GM18951 (cell line): ENCODE results near the gene NIP7.
"Not testable (repeated sequence)": the region's sequence is repeated elsewhere in the genome, so short reads cannot be mapped to it uniquely, and the experiment has no call there.

Experiments
- POLR2A ChIP-seq: IDR thresholded peaks from 4 replicates; pipeline ENCODE4 v1.6.1; 2011; ENCODE audit warnings: mild to moderate bottlenecking; ENCODE audit not compliant: insufficient read length, insufficient read depth; ENCODE audit errors: extremely low read depth
- in situ Hi-C: fragments of 300-500 bp; cut with MboI; formaldehyde crosslinking; loops from one replicate; pipeline ENCODE4 v1.12.0; 2022; ENCODE audit warnings: low sequenced_read_pairs, mixed read lengths, inconsistent platforms; ENCODE audit not compliant: unreplicated experiment

NIP7 gene

DNA sequence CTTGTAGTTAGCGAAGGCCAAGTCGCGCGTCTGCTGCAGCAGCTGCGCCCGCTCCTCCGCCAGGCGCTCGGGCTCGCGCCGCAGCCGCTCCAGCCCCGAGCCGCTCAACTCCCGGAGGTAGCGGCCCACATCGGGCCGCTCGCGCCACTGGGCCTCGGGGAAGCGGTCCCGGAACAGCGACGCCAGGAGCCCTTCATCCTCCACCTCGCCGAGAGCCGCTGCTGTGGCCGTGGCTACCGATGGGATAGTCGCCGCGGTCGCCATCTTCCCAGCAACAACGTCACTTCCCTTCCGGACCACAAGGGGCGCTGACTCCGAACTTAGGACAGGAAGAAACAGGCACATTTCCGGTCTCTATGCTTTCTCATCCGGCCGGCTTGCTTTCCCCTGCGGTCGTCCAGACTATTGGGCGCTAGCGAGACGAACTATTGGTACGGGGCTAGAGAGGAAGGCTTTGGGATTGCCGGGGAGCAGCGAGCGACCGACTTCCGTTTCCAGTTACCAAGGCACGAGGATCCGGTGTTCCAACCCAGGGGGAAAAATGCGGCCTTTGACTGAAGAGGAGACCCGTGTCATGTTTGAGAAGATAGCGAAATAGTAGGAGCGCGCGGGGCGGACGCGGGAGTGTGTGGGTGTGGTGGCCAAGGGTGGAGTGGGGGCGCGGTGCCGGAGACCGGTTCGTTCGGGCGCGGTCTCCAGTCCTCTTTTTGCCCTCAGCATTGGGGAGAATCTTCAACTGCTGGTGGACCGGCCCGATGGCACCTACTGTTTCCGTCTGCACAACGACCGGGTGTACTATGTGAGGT, at the start of gene NIP7, which contains the start of gene COG8:
TSS of gene NIP7 (plus strand) at position 484 of the 806 bp plus-strand sequence. CDS start at position 542, 58 bp downstream.
TSS of gene COG8 (minus strand) at position 276 of the 806 bp plus-strand sequence. CDS start at position 264, 12 bp downstream.
- TF ChIP-seq POLR2A: peak; percentile 89
- in situ Hi-C loops: no loop called here

DNA sequence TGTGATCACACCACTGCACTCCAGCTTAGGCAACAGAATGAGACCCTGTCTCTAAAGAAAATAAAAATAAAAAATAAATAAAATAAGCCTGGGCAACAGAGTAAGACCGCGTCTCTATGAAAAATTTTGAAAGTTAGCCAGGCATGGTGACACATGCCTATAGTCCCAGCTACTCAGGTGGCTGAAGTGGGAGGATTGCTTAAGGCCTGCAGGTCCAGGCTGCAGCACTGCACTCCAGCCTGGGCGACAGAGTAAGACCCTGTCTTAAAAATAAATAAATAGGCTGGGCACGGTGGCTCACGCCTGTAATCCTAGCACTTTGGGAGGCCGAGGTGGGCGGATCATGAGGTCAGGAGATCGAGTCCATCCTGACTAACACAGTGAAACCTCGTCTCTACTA, 47.9 kb upstream of the NIP7 start:
- in situ Hi-C loops: not testable (repeated sequence)

DNA sequence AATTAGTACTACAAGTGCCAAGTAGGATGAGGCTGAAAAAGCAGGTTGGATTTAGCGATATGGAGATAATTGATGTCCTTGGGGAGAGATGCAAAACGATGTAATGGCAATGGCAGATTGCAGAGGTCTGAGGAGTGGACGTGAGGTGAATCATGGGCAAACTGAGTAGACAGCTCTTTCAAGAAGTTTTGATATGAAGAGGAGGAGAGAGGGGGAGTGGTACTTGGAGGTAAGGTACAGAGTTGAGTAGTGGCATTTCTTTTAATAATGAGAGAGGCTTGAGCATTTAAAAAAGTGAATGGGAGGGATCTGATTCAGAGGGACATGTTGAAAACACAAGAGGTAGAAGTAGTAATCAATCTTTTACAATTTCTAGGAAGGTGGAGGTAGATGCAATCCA, 46.2 kb upstream of the NIP7 start:
- in situ Hi-C loops: no loop called here
- TF ChIP-seq POLR2A: no peak

DNA sequence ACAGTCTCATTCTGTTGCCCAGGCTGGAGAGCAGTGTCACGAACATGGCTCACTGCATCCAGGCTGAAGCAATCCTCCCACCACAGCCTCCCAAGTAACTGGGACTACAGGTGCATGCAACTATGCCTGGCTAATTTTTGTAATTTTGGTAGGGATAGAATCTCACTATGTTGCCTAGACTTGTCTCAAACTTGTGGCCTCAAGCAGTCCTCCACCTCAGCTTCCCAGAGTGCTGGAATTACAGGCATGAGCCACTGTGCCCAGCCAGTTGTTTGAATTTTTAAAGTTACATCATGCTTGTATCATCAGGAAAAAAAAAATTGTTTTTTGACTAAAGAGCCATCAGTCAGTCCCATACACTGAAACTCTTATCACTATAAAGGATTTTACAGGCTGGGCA, 45.5 kb upstream of the NIP7 start:
- in situ Hi-C loops: no loop called here
- TF ChIP-seq POLR2A: no peak

DNA sequence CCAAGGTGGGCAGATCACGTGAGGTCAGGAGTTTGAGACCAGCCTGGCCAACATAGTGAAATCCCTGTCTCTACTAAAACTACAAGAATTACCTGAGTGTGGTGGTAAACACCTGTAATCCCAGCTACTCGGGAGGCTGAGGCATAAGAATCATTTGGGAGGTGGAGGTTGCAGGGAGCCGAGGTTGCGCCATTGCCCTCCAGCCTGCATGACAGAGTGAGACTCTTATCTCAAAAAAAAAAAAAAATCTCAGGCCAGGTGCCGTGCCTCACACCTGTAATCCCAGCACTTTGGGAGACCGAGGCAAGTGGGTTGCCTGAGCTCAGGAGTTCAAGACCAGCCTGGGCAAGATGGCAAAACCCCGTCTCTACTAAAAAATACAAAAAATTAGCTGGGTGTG, 42.8 kb upstream of the NIP7 start:
- in situ Hi-C loops: not testable (repeated sequence)

DNA sequence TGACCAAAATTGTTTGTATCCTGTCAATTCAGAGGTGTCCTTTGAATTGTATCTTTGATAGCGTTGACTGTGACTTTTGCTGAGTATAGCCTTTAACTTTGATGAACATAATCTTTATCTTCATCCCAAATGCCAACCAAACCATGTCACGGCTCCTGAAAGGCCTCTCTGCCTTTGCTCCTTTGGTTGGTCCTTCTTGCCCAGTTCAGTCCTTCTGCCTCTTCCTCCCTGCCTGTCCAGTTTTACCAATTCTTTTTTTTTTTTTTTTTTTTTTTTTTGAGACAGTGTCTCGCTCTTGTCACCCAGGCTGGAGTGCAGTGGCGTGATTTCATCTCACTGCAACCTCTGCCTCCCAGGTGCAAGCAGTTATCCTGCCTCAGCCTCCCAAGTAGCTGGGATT, 41.3 kb upstream of the NIP7 start:
- no peak for TF ChIP-seq POLR2A
- in situ Hi-C loops: no loop called here

DNA sequence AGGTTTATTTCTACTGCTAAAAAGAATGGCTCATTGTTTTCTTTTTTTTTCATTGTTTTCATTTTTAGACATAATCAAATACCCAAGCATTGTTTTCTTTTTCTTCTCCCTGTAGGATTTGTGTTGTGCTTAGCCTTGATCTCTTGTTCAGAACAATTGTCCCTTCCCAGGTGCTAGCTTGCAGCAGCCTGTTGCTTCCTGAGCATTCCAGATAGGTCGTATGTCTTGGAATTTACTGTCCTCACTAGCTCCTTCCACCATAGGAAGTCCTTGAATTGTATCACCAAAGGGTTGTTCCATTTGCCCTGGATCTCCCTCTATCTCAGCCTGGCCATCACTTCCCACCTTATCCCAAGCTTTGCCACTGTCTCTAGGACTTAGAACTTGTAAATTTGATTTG, 38.4 kb upstream of the NIP7 start:
- in situ Hi-C loops: loop anchor here (10.0 kb wide), 1 partner anchor 146 kb away; no protein-coding TSS in a partner anchor
- no peak for TF ChIP-seq POLR2A

DNA sequence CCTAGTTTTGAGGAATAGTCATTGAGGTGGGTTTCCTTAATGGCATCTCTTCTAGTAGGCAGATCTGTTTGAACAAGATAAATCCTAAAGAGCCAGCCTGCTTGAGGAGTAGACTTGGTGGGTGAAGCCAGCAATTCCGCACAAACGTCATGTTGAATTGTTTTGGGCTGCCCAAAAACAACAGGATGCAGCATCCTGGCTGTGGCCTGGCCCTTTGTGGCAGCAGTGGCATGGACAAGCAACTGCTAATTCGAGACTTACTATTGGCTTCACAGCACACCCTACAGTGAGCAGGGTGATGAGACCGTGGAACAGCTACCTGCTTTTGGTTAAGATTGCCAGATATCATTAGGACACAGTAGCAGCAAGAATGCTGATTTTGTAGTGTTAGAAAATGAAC, 37.7 kb upstream of the NIP7 start:
- in situ Hi-C loops: loop anchor here (10.0 kb wide), 1 partner anchor 147 kb away; no protein-coding TSS in a partner anchor
- no peak for TF ChIP-seq POLR2A

DNA sequence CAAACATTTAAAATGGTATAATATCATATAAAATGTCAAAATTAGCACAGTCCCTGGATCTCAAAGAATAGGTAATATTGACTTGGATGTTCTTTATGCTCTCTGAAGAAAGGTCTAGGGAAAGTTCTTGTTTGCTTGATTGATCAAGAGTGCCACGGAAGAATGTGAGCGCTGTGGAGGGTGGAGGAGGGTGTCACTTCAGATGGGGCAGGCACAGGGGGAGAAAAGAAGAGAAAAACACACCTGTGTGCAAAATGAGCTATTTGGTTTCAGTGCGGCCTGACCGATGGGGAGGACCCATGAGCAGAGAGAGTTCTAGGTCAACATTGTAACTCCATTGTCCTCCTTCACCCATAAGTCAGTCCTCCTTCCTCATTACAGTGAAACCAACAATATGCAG, 37.3 kb upstream of the NIP7 start:
- TF ChIP-seq POLR2A: no peak

DNA sequence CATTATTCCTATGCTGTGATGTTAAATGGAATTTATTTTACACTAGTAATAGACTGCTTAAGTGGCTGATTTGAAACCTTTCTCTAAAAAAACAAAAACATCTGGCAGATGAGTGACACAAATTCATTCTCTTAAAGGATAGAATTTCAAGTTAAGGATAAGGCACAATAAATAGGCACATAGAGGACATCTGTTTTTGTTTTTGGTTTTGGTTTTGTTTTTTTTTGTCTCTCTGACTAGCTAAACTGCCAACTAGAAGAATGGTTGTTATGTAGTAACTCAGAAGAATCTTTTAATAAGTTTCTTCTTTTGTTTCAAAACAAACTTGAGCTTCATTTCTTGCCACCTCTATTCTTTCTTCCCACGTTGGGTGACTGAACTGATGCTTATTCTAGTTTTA, 33.5 kb upstream of the NIP7 start:
- in situ Hi-C loops: loop anchor here (10.0 kb wide), 1 partner anchor 151 kb away; no protein-coding TSS in a partner anchor
- TF ChIP-seq POLR2A: no peak

More for the DNA sequence above, 37.3 kb upstream of the NIP7 start:
- in situ Hi-C loops: loop anchor here (10.0 kb wide), 1 partner anchor 148 kb away; no protein-coding TSS in a partner anchor

DNA sequence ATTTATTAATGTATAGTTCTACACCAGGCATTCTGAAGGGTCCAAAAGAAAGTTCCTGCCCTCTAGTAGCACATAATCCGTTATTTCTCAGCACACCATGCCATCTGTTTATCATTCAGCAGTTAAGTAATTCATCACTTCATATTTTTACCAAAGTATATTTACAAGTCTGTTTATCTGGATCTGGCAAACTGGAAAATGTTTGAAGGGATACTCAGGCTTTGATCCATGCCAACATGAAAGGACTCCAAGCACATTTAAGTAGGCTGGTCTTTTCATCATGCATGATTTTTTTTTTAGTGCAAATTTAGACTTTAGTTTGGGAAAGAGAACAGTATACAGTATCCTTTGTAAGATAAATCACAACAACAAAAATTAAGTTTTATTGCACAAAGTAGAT, 32.5 kb upstream of the NIP7 start:
- in situ Hi-C loops: loop anchor here (10.0 kb wide), 1 partner anchor 152 kb away; no protein-coding TSS in a partner anchor
- TF ChIP-seq POLR2A: no peak

DNA sequence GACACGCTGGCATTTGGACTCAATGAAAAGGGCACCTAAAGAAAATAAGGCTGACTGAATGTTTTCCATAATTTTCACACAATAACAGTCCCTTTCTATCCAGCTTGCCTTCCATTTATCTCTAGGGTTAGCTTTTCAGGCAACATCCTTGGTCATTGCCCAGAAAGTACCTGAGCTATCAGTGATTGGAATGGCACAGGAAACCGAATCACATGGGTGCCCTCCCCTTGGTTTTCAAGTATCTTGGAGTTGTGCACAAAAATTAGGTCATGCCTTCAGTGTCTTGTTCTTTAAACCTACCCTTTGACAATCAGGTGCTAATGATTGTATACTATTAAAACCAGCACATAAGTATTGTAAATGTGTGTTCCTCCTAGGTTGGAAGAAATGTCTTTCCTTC, 31.7 kb upstream of the NIP7 start:
- no peak for TF ChIP-seq POLR2A
- in situ Hi-C loops: loop anchor here (10.0 kb wide), 1 partner anchor 153 kb away; no protein-coding TSS in a partner anchor

DNA sequence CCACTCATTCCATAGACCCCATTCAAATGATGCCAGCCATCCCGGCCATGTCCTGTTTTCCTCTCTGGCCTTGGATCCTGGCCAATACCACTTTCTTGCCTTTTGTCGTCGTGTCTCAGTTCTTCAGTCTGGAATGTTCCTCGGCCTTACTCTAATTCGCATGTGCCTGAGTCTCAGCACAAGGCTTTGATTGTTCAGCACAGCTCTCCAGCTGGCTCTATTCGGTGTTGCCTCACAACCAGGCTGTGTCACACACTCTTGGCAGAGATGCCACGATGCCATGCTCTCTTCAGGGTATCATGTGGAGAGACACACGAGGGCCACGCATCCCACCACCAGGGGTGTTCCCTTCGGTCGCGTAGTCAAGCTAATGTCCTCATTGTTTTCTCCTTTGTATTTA, 30.3 kb upstream of the NIP7 start:
- no peak for TF ChIP-seq POLR2A
- in situ Hi-C loops: loop anchor here (10.0 kb wide), 1 partner anchor 155 kb away; no protein-coding TSS in a partner anchor
